Measurements from ENCODE around the gene SOX3.

The SOX3 gene

GRCh38 chrX:140495739-140496138, 9.1 kb downstream of the SOX3 start:
- no peak for DNase-seq (ENCODE audit: low read depth in 2 of 2)

DNA sequence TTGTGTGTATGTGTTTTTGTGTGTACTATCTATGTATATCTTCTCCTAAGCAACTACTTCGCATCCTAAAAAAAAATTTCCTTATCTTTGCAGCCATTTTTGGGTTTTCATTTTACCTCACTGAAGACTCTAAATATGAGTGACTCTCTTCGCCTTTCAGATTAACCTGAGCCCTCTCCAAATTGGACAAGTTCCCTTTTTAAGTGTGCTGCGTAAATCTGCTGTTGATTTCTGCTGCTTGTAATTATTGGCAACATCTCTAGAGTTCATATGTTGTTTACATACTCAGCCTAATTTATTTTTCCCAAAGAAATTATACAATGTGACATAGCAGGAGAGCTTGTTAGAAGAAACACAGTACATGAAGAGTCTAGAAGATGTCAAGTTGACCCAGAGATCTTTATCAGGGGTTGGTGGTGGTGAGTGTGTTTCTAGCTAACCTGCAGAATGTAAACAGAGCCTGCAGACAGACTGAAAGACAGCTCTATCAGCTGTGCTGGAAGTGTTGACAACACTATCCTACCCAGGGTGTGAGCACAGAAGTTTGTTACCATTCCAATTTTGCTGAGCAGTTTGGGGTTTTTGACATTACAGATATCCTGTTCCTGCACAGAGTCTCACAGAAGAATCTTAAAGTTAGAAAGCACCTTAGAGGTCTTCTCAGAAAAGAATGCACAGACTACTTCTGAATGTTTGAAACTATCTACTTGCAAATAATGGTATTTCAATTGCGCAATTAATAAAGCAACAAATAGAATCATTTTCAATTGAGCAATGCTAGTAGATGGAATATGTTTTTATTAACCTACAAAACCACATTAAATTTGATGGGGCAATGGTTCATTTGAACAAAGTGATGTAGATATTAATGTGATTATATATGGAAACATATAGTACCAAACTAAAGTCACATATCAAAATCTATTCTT, 12.5 kb downstream of the SOX3 start:
- no peak for DNase-seq (ENCODE audit: low read depth in 2 of 2)

DNA sequence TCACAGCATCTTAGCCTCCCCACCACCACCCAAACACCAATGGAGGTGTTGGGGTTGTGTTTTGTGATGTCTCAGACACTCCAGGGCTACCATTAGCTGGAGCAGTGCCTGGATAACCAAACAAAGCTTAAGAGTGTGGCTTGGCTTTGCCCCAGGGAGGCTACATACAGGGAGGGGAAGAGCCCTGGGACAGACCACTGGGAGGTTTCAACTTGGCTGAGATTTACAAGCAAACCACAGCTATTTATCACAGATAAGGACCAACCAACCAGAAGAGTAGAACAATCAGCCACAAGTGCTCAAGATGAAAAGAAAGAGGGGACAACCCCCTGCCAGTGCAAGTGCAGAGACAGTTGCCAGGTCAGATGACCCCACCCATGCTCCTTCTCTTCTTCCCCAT, 24.1 kb downstream of the SOX3 start:
- no peak for DNase-seq (ENCODE audit: low read depth in 2 of 2)

GRCh38 chrX:140477987-140478386, 26.9 kb downstream of the SOX3 start:
- no peak for DNase-seq (ENCODE audit: low read depth in 2 of 2)

DNA sequence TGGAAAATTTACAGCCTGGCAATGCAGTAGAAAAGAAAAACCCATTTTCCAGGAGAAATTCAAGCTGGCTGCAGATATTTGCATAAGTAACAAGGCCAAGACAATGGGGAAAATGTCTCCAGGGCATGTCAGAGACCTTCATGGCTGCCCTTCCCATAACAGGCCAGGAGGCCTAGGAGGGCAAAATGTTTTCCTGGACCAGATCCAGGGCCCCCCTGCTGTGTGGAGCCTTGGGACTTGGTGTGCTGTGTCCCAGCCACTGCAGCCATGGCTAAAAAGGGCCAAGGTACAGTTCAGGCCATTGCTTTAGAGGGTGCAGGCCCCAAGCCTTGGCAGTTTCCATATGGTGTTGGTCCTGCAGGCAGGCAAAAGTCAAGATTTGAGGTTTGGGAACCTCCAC, 29.8 kb downstream of the SOX3 start:
- DNase-seq (ENCODE audit: low read depth in 2 of 2), result no peak

DNA sequence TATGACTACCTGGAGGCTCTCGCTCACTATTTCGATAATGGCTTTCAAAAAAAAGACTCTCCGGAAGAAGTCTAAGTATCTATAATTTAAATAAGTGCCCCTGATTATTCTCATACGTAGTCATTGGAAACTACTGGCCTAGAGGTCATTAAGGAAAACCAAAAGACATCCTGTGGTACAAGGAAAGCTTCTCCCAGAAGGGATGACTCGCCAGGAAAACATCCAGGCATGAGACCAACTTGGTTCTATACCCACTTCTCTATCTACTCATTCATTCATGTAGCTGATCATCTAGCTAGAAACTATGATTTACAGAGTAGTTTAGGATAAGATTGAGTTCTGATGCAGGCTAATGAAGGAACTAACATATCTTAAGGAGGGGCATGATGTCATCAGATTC, 37.7 kb downstream of the SOX3 start:
- DNase-seq (ENCODE audit: low read depth in 2 of 2), result no peak
